H1 (cell line): ENCODE data around the gene TP53. TPM values are rescaled to one million over a fixed set of nuclear protein-coding genes. Genes with fewer than 3 reads are reported as not detected.

Experiments
- CTCF ChIA-PET: fragments of 300-600 bp; sonication (Branson Sonifier 250); formaldehyde crosslinking; loops from one replicate; lab custom pipeline; 2021; ENCODE audit not compliant: partially characterized antibody; lab: Charles Lee
- POLR2A ChIA-PET: fragments of 300-600 bp; sonication (Branson Sonifier 250); formaldehyde crosslinking; loops from one replicate; lab custom pipeline; 2021; ENCODE audit warnings: inconsistent platforms; ENCODE audit not compliant: partially characterized antibody; lab: Charles Lee
- DNase-seq, 2 experiments: peaks; one replicate each; pipeline versions ENCODE4 v3.0.0 to v3.0.0-alpha.2; 2010 to 2022; ENCODE audit warnings: low spot score in 2 of 2, low read depth in 1 of 2, mixed read lengths in 1 of 2
- FAIRE-seq: peaks from 2 replicates; lab custom pipeline; 2011; peaks lifted over from hg19 to GRCh38; lab: Jason Lieb, UNC
- H2AFZ ChIP-seq: 2 replicates; pipeline ENCODE4 v1.8.1; 2012; ENCODE audit warnings: low read length, inconsistent platforms
- H2AK5ac ChIP-seq: 2 replicates; pipeline ENCODE4 v1.6.1; 2013; ENCODE audit warnings: low read depth, low read length
- H2BK120ac ChIP-seq: replicated peaks from 2 replicates; pipeline ENCODE3; 2013; ENCODE audit warnings: low read depth, low read length, inconsistent platforms
- H2BK12ac ChIP-seq: 2 replicates; pipeline ENCODE4 v1.6.1; 2013; ENCODE audit warnings: low read depth, low read length
- H2BK15ac ChIP-seq: 2 replicates; pipeline ENCODE4 v1.6.1; 2013; ENCODE audit warnings: low read length
- H2BK20ac ChIP-seq: 2 replicates; pipeline ENCODE4 v1.6.1; 2013; ENCODE audit warnings: low read length
- H2BK5ac ChIP-seq: 2 replicates; pipeline ENCODE4 v1.6.1; 2013; ENCODE audit warnings: low read depth, low read length
- H3K14ac ChIP-seq: 2 replicates; pipeline ENCODE4 v1.6.1; 2013; ENCODE audit warnings: inconsistent platforms; ENCODE audit not compliant: insufficient read length
- H3K18ac ChIP-seq: 2 replicates; pipeline ENCODE4 v1.6.1; 2013; ENCODE audit warnings: low read length; ENCODE audit errors: extremely low read depth
- H3K23ac ChIP-seq: 2 replicates; pipeline ENCODE4 v1.6.1; 2013; ENCODE audit warnings: inconsistent platforms; ENCODE audit not compliant: insufficient read length
- H3K23me2 ChIP-seq: 2 replicates; pipeline ENCODE4 v1.6.1; 2013; ENCODE audit warnings: low read depth, low read length
- H3K27ac ChIP-seq: 2 replicates; pipeline ENCODE4 v1.6.1; 2011; ENCODE audit warnings: low read depth, low read length, inconsistent platforms
- H3K27me3 ChIP-seq, 4 experiments: replicated peaks in 1 of 4; 1 replicate in 1 of 4; 2 replicates in 3 of 4; pipeline versions ENCODE4 v1.6.1 to v1.8.1; 2011 to 2013; ENCODE audit warnings: low read length in 3 of 4, mild to moderate bottlenecking in 3 of 4, inconsistent platforms in 2 of 4, mixed read lengths in 2 of 4, moderate library complexity in 1 of 4; ENCODE audit not compliant: control insufficient read depth in 3 of 4, insufficient read depth in 3 of 4; ENCODE audit errors: extremely low read depth in 1 of 4
- H3K36me3 ChIP-seq, 4 experiments: 2 replicates each; pipeline versions ENCODE4 v1.6.1 to v1.8.1; 2011 to 2013; ENCODE audit warnings: mild to moderate bottlenecking in 4 of 4, low read length in 3 of 4, moderate library complexity in 2 of 4, control low read depth in 1 of 4, inconsistent platforms in 1 of 4; ENCODE audit not compliant: insufficient read depth in 4 of 4, control insufficient read depth in 2 of 4
- H3K4ac ChIP-seq: replicated peaks from 2 replicates; pipeline ENCODE3; 2013; ENCODE audit warnings: low read length, low read depth, mixed read lengths, inconsistent platforms; ENCODE audit not compliant: insufficient read length
- H3K4me1 ChIP-seq, 4 experiments: replicated peaks in 1 of 4; 1 replicate in 1 of 4; 2 replicates in 3 of 4; pipeline versions ENCODE4 v1.6.1 to v1.8.1; 2011 to 2013; ENCODE audit warnings: low read length in 3 of 4, inconsistent platforms in 2 of 4, mixed read lengths in 1 of 4; ENCODE audit not compliant: insufficient read depth in 4 of 4, control insufficient read depth in 3 of 4
- H3K4me2 ChIP-seq, 2 experiments: 2 replicates each; pipeline versions ENCODE4 v1.6.1 to v1.8.1; 2011 to 2013; ENCODE audit warnings: low read depth in 2 of 2, low read length in 2 of 2, control low read depth in 1 of 2, inconsistent platforms in 1 of 2, mild to moderate bottlenecking in 1 of 2; ENCODE audit not compliant: insufficient read depth in 1 of 2
- H3K4me3 ChIP-seq, 4 experiments: fragments of 200-600, 300-600 bp in 1 of 4; sonication (generic), shearing (Covaris generic), sonication (Bioruptor Twin) in 1 of 4; 2 replicates each; pipeline versions ENCODE4 v1.5.1 to v1.8.1; 2011 to 2016; ENCODE audit warnings: low read length in 4 of 4, low read depth in 3 of 4, control low read depth in 2 of 4, inconsistent platforms in 2 of 4, mild to moderate bottlenecking in 2 of 4, mixed read lengths in 1 of 4, moderate library complexity in 1 of 4; ENCODE audit not compliant: insufficient read depth in 2 of 4; ENCODE audit errors: extremely low read depth in 1 of 4
- H3K56ac ChIP-seq: replicated peaks from 2 replicates; pipeline ENCODE3; 2013; ENCODE audit warnings: low read depth, mild to moderate bottlenecking, mixed read lengths, low read length, inconsistent platforms; ENCODE audit not compliant: insufficient read length
- H3K79me1 ChIP-seq: 2 replicates; pipeline ENCODE4 v1.6.1; 2013; ENCODE audit warnings: low read depth, low read length, control low read depth
- H3K79me2 ChIP-seq, 2 experiments: 2 replicates each; pipeline versions ENCODE4 v1.6.1 to v1.8.1; 2012 to 2013; ENCODE audit warnings: low read length in 2 of 2, mild to moderate bottlenecking in 2 of 2, inconsistent platforms in 1 of 2; ENCODE audit not compliant: insufficient read depth in 2 of 2, control insufficient read depth in 1 of 2
- H3K9ac ChIP-seq, 4 experiments: replicated peaks in 1 of 4; 1 replicate in 1 of 4; 2 replicates in 3 of 4; pipeline versions ENCODE4 v1.6.1 to v1.8.1; 2011 to 2013; ENCODE audit warnings: low read depth in 3 of 4, low read length in 3 of 4, control low read depth in 2 of 4, mild to moderate bottlenecking in 2 of 4, moderate library complexity in 2 of 4, inconsistent platforms in 1 of 4; ENCODE audit errors: extremely low read depth in 1 of 4
- H3K9me3 ChIP-seq, 2 experiments: 2 replicates each; pipeline versions ENCODE4 v1.6.1 to v1.8.1; 2012 to 2013; ENCODE audit warnings: mild to moderate bottlenecking in 2 of 2, moderate library complexity in 2 of 2, control low read depth in 1 of 2, inconsistent platforms in 1 of 2, low read depth in 1 of 2, low read length in 1 of 2, mixed read lengths in 1 of 2; ENCODE audit not compliant: insufficient read depth in 2 of 2
- H4K20me1 ChIP-seq, 2 experiments: replicated peaks in 1 of 2; 2 replicates each; pipeline versions ENCODE3 to v1.8.1; 2011 to 2013; ENCODE audit warnings: inconsistent platforms in 2 of 2, low read length in 2 of 2, mild to moderate bottlenecking in 1 of 2; ENCODE audit not compliant: insufficient read depth in 2 of 2, control insufficient read depth in 1 of 2
- H4K5ac ChIP-seq: 2 replicates; pipeline ENCODE4 v1.6.1; 2013; ENCODE audit warnings: low read length, low read depth, mixed read lengths, inconsistent platforms; ENCODE audit not compliant: insufficient read length
- H4K8ac ChIP-seq: 2 replicates; pipeline ENCODE4 v1.8.0; 2013; ENCODE audit warnings: mild to moderate bottlenecking, moderate library complexity, low read length, inconsistent platforms; ENCODE audit not compliant: insufficient read depth; ENCODE audit errors: extremely low read depth
- H4K91ac ChIP-seq: replicated peaks from 2 replicates; pipeline ENCODE3; 2013; ENCODE audit warnings: low read length, mixed read lengths, inconsistent platforms; ENCODE audit not compliant: insufficient read length
- ASH2L ChIP-seq: fragments of 200-600, 300-600 bp; sonication (generic); IDR thresholded peaks from one replicate; pipeline ENCODE4 v1.7.1; 2017; ENCODE audit warnings: low read length
- BACH1 ChIP-seq: IDR thresholded peaks from 2 replicates; pipeline ENCODE4 v1.6.1; 2012; ENCODE audit warnings: low read length, improper control_type of control experiment
- EGR1 ChIP-seq: IDR thresholded peaks from 2 replicates; pipeline ENCODE4 v1.6.1; 2011; ENCODE audit warnings: low read depth, low read length, borderline replicate concordance
- GABPA ChIP-seq: IDR thresholded peaks from 2 replicates; pipeline ENCODE4 v1.6.1; 2011; ENCODE audit warnings: mild to moderate bottlenecking, low read length, moderate library complexity, borderline replicate concordance; ENCODE audit not compliant: insufficient read depth
- PHF8 ChIP-seq: fragments of 200-600 bp; sonication (generic); conservative IDR thresholded peaks from 2 replicates; pipeline ENCODE4 v1.7.1; 2012; ENCODE audit warnings: low read depth, mild to moderate bottlenecking, inconsistent platforms, low read length, moderate library complexity
- POLR2A ChIP-seq, 2 experiments: IDR thresholded peaks; 1 replicate in 1 of 2; 2 replicates in 1 of 2; pipeline ENCODE4 v1.6.1; 2011; ENCODE audit warnings: low read depth in 2 of 2, low read length in 2 of 2, mild to moderate bottlenecking in 2 of 2; ENCODE audit errors: control extremely low read depth in 1 of 2
- POLR2AphosphoS5 ChIP-seq: IDR thresholded peaks from 2 replicates; pipeline ENCODE4 v1.6.1; 2011; ENCODE audit warnings: low read depth, low read length
- SIN3A ChIP-seq, 2 experiments: IDR thresholded peaks in 1 of 2; conservative IDR thresholded peaks in 1 of 2; 2 replicates each; pipeline ENCODE4 v1.6.1; 2011 to 2012; ENCODE audit warnings: low read length in 2 of 2, improper control_type of control experiment in 1 of 2, low read depth in 1 of 2, mild to moderate bottlenecking in 1 of 2
- TAF1 ChIP-seq: IDR thresholded peaks from 2 replicates; pipeline ENCODE4 v1.6.1; 2011; ENCODE audit warnings: mild to moderate bottlenecking, low read depth, low read length
- TBP ChIP-seq: IDR thresholded peaks from 2 replicates; pipeline ENCODE4 v1.6.1; 2011; ENCODE audit warnings: low read depth, low read length, improper control_type of control experiment
- WGBS, 2 experiments: shearing (Covaris generic) in 1 of 2; methylation state at CpG; one replicate each; pipeline versions ENCODE4 v1.1.6 to v1.1.7; 2013 to 2015; ENCODE audit warnings: low lambda C conversion rate in 2 of 2, mixed read lengths in 2 of 2, inconsistent platforms in 1 of 2, low coverage in 1 of 2, missing lambda C conversion rate in 1 of 2; ENCODE audit not compliant: insufficient replicate concordance in 2 of 2, insufficient coverage in 1 of 2, insufficient read length in 1 of 2; ENCODE audit errors: extremely low coverage in 1 of 2, missing lambda C conversion rate in 1 of 2; 5-methylcytosine and 5-hydroxymethylcytosine counted together
- polyA plus RNA-seq, 7 experiments: library from polyadenylated mRNA; depleted of rRNA in 3 of 7; stranded (reverse) in 5 of 7; unstranded in 2 of 7; fragments of >200 nt in 5 of 7; fragments of 200-250 nt in 2 of 7; gene quantifications; 1 replicate in 5 of 7; 2 replicates in 1 of 7; 4 replicates in 1 of 7; pipeline versions ENCODE4 v1.2.1 to v1.2.3, GENCODE V29; 2011 to 2013; ENCODE audit warnings: missing spikeins in 2 of 7, mixed read lengths in 2 of 7
- total RNA-seq: library from RNA; stranded (reverse); fragmentation: NEBNext Ultra II Directional; extraction: Animal tissue kit (Norgen Biotek cat#: 25700); gene quantifications from 2 replicates; pipeline ENCODE4 v1.2.1, GENCODE V29; 2021

The TP53 gene
- total and polyA plus RNA-seq, 2 of the 8 experiments (the other 6 are each of a cell fraction or from before 2014, with no cell fraction given), result 143 to 198 TPM

DNA sequence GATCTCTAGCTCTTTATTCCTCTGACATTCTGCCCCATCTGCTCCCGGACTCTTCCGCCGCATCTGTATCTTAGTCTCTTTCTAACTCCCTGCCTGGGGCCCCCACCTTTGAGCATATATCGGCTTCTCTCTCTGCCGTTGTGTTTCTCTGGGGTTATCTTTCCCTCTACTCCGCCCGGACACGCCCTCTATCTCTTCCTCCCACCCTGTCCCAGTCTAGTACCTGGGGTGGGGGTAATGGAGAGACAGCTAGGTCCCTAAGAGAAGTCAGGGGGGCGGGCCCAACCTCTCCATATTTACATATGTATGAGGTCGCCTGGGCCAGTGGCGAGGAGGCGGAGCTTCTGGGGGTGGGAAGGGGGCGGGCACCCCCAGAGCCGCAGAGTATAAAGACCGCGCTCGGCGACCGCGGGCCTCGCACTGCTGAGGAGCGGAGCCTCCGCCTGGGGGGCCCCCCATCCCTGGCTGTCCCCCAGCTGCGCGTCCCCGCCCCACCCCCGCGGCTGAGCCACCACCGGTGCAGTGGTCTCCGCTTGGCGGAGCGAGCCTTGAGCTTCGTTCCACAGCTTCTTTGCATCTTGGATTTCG lies 36.7 kb downstream of the TP53 start, which contains the start of gene ATP1B2:
Gene ATP1B2 (plus strand): TSS at position 418 of the 588 bp plus-strand sequence. CDS start 593 bp downstream, outside the sequence.
- Histone ChIP-seq H3K18ac (peak within 1 kb of the TSS; percentile 40; the same call in 1 of the 2 replicates), H3K79me1 (no peaks in the 10 kb centered on the region), H2BK5ac (no peak within 1 kb of the TSS), H4K20me1 (peaks cover 0 to 3% of the 10 kb centered on the region in 2 experiments), H3K14ac (no peak within 1 kb of the TSS), H3K9ac (peak within 1 kb of the TSS in 1 of 4 experiments; percentile 13; a peak in 4 of 7 replicates), H3K4me2 (peak within 1 kb of the TSS; percentile 91 to 99), H3K4ac (no peak within 1 kb of the TSS), H3K79me2 (no peaks in the 10 kb centered on the region), H2BK12ac (no peak within 1 kb of the TSS), H3K36me3 (no peaks in the 10 kb centered on the region; a peak in 2 of 8 replicates), H4K8ac (no peak within 1 kb of the TSS), H3K56ac (no peak within 1 kb of the TSS), H3K4me1 (peaks cover 0 to 12% (median 8%) of the 10 kb centered on the region in 4 experiments; a peak in 5 of 7 replicates), H3K4me3 (peak within 1 kb of the TSS; percentile 43 to 87 (median 63)), H2AK5ac (no peak within 1 kb of the TSS), H3K23me2 (peaks cover 15% of the 10 kb centered on the region), H3K27ac (no peak within 1 kb of the TSS), H4K91ac (no peak within 1 kb of the TSS), H4K5ac (no peak within 1 kb of the TSS), H2BK120ac (no peak within 1 kb of the TSS), H2AFZ (peak within 1 kb of the TSS; percentile 92; the same call in 1 of the 2 replicates), H3K23ac (no peak within 1 kb of the TSS), H3K9me3 (no peaks in the 10 kb centered on the region), H2BK15ac (no peak within 1 kb of the TSS), H3K27me3 (peaks cover 0 to 13% (median 4%) of the 10 kb centered on the region in 4 experiments; a peak in 4 of 7 replicates), H2BK20ac (no peak within 1 kb of the TSS)
- FAIRE-seq (peak; percentile 85), DNase-seq (peak; percentile 72 to 90)
- ChIA-PET POLR2A (interaction anchor here (0.6 to 79.4 kb wide), 15 partner anchors 10 to 523 kb away, joined by 3 to 2272 read pairs (median 5); partner anchors contain the start of genes ATP1B2, CD68, DNAH2 and FXR2), CTCF (interaction anchor here (0.6 to 18.2 kb wide), 10 partner anchors 9 to 471 kb away, joined by 3 to 211 read pairs (median 6); partner anchors contain the start of genes FXR2, SHBG, TP53 and WRAP53)
- TF ChIP-seq TAF1 (peak; percentile 60), POLR2AphosphoS5 (peak; percentile 24; the same call in 1 of the 2 replicates), POLR2A (IDR thresholded peaks at IDR 0.05; ENCODE audit: control extremely low read depth in 1 of 2, low read depth in 2 of 2, low read length in 2 of 2) (peak in 1 of 2 experiments; percentile 81; a peak in 2 of 3 replicates), ASH2L (peak; percentile 2), SIN3A (conservative IDR thresholded peaks at IDR 0.05 in 1 of 2, IDR thresholded peaks at IDR 0.05 in 1 of 2; ENCODE audit: low read depth in 1 of 2, low read length in 2 of 2) (peak in 1 of 2 experiments; percentile 15; a peak in 1 of 4 replicates), TBP (peak; percentile 89), BACH1 (no peak), EGR1 (no peak), PHF8 (0 out of 2 replicates have a peak, but pooled peaks have one; percentile 46), GABPA (no peak)
- WGBS, 2 experiments, result 2% methylated on average over 11 of the region's 34 CpGs; no CpG with 5 or more reads in 1 of the 2 experiments
